ENCODE data around the gene CDH24. TPM values are rescaled to one million over a fixed set of nuclear protein-coding genes. Genes with fewer than 3 reads are reported as not detected.

The CDH24 gene
- total and polyA plus RNA-seq, 2 of the 13 experiments (the other 11 are each of a cell fraction or from before 2014, with no cell fraction given): 0.69 to 0.99 TPM

GRCh38 chr14:23034498-23035302 lies 22.6 kb downstream of the CDH24 start, which contains the start of gene PSMB5 (continued):
- TF ChIP-seq KDM4B (CRISPR knock-in tag; IDR thresholded peaks at IDR 0.05) (peak; percentile 87), ZNF841 (CRISPR knock-in tag; IDR thresholded peaks at IDR 0.05; ENCODE audit: borderline replicate concordance) (no peak), ZFP1 (CRISPR knock-in tag; IDR thresholded peaks at IDR 0.05) (peak; percentile 74), SMAD9 (CRISPR knock-in tag; IDR thresholded peaks at IDR 0.05) (peak; percentile 93; the same call in 1 of the 2 replicates), ISL2 (CRISPR knock-in tag; IDR thresholded peaks at IDR 0.05) (peak; percentile 84), FOXO4 (CRISPR knock-in tag; conservative IDR thresholded peaks at IDR 0.05) (no peak), ZNF207 (IDR thresholded peaks at IDR 0.05; ENCODE audit: borderline replicate concordance) (no peak), ZNF280B (CRISPR knock-in tag; IDR thresholded peaks at IDR 0.05; ENCODE audit: borderline replicate concordance) (peak; percentile 99), ZNF737 (CRISPR knock-in tag; IDR thresholded peaks at IDR 0.05; ENCODE audit: borderline replicate concordance) (peak; percentile 99; the same call in 1 of the 2 replicates), REL (CRISPR knock-in tag; conservative IDR thresholded peaks at IDR 0.05) (no peak; the same call in 1 of the 2 replicates), PITX1 (CRISPR knock-in tag; IDR thresholded peaks at IDR 0.05) (peak; percentile 85), ZNF318 (CRISPR knock-in tag; IDR thresholded peaks at IDR 0.05) (peak; percentile 51; the same call in 1 of the 2 replicates), GLMP (CRISPR knock-in tag; IDR thresholded peaks at IDR 0.05; ENCODE audit: borderline replicate concordance) (no peak), ZIK1 (CRISPR knock-in tag; IDR thresholded peaks at IDR 0.05; ENCODE audit: borderline replicate concordance, low read depth) (peak; percentile 81; the same call in 1 of the 2 replicates), PHF5A (CRISPR knock-in tag; IDR thresholded peaks at IDR 0.05; ENCODE audit: low read depth, unreplicated experiment) (peak; percentile 13), ZSCAN29 (CRISPR knock-in tag; conservative IDR thresholded peaks at IDR 0.05) (peak; percentile 95)
